Kasumi-1 (cell line): ENCODE data around the gene MFAP3L.
A peak's percentile ranks its signal among the peaks of the same experiment; 100 is the strongest.
"Not testable (repeated sequence)": the region's sequence is repeated elsewhere in the genome, so short reads cannot be mapped to it uniquely, and the experiment has no call there.

Experiments used
- DNase-seq, 2 experiments: peaks; one replicate each; lab custom pipeline; 2025; lab: John Stamatoyannopoulos, UW

Gene MFAP3L

DNA sequence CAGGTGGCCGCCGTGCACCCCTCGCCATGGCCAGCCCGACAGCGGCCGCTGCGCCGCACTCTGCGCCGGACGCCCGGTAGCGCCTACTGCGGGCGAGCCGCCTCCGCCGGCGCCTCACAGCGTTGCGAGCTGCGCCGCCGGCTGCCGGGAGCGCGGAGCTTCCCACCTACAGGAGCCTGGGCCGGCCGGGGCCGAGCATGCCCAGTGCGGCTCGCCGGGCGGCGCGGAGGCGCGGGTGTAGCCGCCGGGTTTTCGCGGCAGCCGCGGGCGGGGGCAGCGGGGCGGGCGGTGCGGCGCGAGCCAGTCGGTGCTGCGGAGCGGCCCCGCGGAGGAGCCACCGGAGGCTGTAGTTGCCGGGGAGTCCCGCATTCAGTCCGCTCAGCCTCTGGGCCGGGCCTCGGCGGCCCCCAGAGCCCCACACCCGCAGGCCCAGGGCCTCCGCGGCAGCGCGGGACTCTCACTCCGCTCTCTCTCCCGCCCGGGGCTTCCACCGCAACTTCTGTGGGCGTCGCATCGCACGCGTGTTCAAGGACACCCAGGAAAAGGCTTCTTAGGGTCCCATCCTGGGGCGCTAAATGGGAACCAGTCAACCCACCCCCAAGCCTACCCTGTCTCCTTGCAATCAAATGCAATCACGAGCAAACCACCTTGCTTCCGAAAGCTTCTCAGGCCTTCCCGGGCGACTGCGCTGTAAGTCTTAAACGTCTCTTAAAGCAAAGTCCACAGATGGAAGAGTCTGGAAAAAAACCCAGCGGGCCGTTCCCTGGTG lies at the start of gene MFAP3L:
MFAP3L (minus strand) TSS at position 143 of the 769 bp plus-strand sequence. CDS start 20,518 bp downstream, outside the sequence.
- peak; percentile 57 to 74 for DNase-seq

DNA sequence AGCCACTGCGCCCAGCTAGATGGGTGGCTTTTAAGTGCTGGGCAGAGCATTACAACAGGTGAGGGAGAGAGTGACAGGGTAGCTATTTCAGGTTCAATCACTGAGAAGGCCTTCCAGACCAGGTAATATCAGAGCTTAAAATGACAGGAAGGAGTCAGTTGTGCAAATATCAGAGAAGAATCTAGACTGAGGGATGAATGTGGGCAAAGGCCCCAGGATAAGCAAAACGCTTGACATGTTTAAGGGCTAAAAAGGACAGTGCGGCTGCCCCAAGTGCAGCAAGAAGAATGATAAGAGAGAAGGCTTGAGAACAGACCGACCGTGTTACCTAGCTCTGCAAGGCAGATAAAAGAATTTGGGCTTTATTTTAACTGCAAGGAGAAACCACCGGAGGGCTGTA lies 45.0 kb upstream of the MFAP3L start:
- DNase-seq, result no peak

GRCh38 chr4:170068438-170069128 lies 42.4 kb upstream of the MFAP3L start:
- DNase-seq, result no peak

- no peak for DNase-seq
Observed at GRCh38 chr4:170059421-170059820, 33.2 kb upstream of the MFAP3L start.

GRCh38 chr4:170058826-170059225 lies 32.6 kb upstream of the MFAP3L start:
- DNase-seq, result no peak

GRCh38 chr4:170057866-170058265 lies 31.7 kb upstream of the MFAP3L start:
- no peak for DNase-seq

GRCh38 chr4:170052919-170053318 lies 26.7 kb upstream of the MFAP3L start:
- DNase-seq, result no peak

DNA sequence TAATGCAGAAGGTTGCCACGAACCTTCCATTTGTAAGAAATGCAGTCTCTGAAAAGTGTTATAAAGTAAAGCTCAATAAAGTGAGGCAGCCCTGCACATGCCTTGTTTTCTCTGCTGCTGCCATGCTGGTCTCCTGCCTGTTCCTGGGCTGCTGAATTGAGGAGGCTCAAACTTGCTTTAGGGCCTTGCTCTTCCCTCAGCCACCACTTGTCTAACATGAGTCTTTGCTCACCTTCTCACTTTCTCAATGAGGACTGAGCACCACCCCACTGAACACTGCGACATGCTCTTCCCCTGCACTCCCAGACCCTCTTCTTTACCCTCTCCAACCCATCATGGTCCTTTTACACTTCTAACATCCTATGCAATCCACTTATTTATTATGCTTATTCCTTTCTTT lies 25.2 kb upstream of the MFAP3L start:
- peak in 1 of 2 experiments; percentile 1 for DNase-seq

DNA sequence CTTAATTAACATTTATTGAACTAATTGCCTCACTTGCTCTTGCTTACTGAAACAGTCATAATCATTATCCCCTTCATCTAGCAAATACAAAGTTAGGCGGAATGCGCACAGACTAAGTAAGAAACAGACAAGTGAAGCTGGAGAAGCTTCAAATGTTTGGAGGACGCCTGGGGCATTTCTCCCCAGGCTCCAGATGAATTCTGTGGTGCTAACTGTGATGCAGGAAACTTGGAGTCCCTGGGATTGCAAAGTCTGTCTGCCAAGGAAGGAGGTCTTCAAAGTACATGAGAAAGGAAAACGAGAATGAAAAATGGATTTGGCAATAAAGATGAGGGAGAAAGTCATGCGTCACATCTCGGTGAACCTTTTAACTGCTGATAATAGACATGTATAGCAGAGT lies 23.6 kb upstream of the MFAP3L start:
- no peak for DNase-seq

- DNase-seq, result peak; percentile 68 to 71
Observed at GRCh38 chr4:170047771-170048354, 21.7 kb upstream of the MFAP3L start.

DNA sequence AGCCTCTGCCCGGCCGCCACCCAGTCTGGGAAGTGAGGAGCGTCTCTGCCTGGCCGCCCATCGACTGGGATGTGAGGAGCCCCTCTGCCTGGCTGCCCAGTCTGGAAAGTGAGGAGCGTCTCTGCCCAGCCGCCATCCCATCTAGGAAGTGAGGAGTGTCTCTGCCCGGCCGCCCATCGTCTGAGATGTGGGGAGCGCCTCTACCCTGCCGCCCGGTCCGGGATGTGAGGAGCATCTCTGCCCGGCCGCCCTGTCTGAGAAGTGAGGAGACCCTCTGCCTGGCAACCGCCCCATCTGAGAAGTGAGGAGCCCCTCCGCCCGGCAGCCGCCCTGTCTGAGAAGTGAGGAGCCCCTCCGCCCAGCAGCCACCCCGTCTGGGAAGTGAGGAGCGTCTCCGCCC lies 20.0 kb upstream of the MFAP3L start:
- DNase-seq, result not testable (repeated sequence)

- DNase-seq, result no peak
Observed at GRCh38 chr4:170040031-170040680, 14.0 kb upstream of the MFAP3L start.

DNA sequence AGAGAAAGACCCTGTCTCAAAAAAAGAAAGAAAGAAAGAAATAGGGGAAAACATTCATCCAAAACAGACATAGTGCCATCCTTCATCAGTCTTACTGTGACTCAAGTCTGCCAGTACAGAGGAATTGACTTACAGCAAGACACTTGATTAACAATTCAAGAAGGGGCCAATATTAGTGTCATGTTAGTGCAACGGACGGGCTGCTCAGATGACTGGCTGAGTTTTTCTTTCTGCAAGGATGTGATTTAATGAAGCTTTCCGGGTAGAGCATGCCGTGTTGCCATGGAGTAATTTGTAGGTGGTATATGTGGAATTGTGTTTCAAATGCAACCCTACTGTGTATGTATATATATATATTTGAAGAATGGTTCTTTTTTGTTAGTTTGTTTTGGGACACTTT lies 12.6 kb upstream of the MFAP3L start:
- no peak for DNase-seq

GRCh38 chr4:170038232-170038631 lies 12.0 kb upstream of the MFAP3L start:
- DNase-seq, result no peak

GRCh38 chr4:170037481-170037880 lies 11.3 kb upstream of the MFAP3L start:
- DNase-seq, result no peak

- no peak for DNase-seq
Observed at GRCh38 chr4:170035845-170036244, 9.7 kb upstream of the MFAP3L start.

DNA sequence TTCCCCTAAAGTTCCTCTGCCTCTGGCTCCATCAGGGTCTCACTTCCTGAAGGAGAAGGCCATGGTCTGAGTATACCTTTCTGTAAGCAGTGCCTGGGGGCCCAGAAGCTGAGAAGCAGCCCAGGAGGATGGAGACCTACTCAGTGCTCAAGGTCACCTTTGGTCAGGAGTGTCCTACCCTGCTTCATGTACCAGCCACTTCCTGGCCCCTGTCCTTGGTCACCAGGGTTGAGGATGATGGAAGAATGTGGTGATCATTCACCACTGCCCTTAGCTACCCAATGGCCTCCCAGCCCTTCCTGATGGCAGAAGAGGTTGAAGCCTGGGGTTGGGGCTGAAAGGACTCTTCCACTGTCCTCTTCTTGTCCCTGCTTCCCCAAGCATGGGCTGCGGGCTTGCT lies 9.0 kb upstream of the MFAP3L start:
- DNase-seq, result no peak

DNA sequence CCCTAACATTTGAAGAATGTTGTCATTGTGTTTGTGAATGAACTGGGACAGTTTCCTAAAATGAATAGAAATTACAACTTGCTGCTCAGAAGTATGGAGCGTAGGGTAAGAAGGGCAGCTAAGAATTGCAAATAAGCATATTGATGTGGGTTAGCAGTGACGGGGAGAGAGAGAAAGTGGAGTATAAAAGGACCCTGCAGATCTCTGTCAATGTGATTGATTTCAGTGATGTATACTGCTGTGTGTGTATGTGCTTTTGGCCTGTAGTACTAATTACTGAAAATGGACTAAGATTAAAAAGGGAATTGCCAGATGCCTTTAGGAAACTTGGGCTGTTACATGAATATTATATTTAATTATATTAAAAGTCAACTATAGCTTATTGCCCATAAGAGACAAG lies 7.8 kb upstream of the MFAP3L start:
- DNase-seq, result no peak

DNA sequence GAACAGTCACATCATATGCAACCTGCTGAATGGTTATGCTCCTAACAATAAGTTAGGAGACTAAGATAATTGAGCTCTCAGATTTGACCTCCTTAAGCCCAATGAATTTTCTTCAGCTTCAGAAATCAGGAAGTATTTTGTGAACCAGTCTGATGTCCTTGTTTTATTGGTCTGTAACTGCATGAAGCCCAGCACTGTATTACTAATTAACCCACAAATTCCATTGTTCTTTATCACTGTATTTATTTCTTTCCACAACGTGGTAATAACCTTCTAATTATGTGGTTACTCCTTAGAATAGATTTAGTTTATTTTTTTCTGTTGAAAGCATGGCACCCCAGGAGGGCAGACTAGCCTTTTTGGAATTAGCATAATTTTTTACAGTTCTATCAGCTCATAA lies 3.9 kb upstream of the MFAP3L start:
- no peak for DNase-seq

DNA sequence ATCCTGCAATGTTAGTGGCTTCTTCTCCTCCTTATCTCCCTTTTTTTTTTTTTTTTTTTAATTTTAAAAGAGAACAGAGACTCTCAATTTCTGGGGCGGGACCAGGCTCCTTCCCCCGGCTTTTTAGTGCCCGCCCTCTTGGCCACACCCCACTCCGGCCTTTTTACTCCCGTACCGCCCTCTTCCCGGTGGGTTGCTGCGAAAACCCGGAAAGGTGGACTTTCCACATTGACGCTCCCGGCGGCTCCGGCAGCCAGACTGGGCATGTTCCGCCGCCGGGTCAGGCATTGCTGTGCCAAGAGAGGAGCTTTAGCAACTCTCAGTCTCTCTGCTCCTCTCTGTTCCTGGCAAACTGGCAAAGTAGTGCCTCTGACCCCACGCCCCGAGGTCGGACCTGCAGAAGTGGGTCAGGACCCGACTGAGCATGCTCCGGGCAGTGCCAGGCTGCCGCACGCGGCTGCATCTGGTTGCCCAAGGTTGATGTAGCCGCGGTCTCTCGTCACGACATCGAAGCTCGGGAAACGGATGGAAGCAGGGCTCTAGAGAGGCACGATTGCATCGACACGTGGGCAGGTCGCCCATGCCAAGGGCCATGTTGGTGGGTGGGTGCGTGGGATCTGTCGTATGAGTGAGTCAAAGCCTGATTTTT lies 1.1 kb upstream of the MFAP3L start:
- peak; percentile 89 to 90 for DNase-seq

DNA sequence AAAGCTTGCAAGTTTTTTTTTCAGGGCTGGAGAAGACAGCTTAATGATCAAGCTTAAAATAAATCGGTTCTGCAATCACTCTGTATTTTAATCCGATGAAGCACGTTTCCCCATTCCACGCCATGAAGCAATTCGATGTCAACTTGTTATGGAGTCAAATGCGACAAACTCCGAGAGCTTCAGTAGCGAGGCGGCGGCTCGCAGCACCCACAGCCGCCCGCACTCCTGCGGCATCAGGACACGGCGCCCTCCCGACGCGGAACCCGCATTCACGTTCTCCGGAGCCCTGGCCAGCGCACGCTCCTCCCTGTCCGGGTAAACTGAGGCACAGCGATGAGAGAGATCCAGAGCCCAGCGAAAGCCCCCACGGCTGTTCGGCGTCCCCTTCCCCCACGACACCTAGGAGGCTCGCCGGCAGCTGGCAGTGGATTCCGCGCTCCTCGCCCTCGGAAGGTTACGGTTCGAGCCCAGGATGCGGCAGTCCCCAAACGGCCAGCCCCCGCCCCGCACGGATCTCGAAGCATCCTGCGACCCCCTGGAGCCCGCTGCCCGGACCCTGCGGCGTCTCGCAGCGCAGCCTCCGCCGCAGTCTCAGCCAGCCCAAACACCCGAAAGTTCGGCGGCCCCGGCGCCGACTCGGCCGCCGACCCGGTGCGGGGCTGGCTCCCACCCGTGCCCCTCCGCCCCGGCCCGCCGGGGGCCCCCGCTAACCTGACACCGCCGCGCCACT lies 507 bp downstream of the MFAP3L start:
- no peak for DNase-seq
